CMK (cell line): Measurements from ENCODE around the gene CACHD1.

ENCODE experiments used
- DNase-seq: peaks from one replicate; pipeline ENCODE4 v3.0.0-alpha.2; 2010; ENCODE audit warnings: low read depth

CACHD1 gene

DNA sequence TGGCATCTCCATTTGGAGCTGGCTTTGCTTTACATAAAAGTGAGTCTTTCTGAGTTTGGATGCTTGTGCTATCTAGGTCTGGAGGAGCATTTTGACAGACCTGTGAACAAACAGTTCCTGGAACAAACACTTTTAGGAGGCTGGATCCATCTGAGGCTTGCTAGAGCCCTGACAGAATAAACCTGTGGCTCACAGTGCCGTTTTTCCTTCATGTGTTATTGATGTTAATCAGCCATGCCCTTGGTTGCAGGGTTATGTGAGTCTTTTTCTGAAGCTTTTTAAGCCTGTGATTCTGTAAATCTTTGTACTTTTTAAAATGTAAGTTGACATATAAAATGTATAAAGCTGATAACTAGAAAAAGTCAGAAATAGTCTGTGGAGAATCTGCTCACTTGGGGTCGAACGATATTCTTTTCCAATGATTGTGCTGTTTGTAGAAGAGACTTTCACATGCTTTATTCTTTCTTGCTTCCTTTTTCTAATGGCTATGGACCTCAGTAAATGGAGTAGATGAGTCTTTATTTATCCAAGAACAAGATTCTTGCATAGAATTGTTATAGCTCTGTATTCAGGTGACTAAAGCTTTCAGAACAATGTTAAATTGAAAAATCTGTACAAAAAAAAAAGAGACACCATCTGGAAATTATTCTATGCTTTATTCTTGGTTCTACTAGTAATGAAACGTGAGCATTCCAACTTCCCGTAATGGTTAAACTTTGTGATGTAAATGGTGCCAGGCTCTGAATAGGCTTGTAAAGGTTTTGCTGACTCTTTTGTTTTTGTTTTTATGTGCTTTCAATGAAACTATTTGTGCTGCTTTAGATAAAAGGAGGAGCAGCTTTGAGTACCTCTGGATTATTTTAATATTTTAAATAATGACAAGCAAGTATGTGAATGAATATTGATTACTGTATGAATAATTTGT, 53.7 kb downstream of the CACHD1 start:
- no peak for DNase-seq

DNA sequence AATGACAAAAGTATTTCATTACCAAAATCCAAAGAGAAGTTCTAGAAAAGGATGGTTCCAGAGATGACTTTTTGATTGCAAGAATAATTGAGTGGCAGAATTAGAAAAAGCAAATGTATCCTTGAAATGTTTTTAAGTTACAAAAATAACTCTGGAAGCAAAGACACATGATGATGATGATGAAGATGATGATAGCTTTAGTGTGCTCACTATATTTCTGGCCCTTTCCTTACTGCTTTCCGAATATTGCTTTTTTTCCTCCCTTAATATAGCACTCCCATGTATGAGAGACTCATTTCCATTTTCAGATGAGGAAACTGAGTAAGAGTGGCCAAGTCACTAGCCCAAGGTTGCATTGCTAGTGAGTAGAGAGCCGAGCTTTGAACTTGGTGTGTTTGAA, 54.7 kb downstream of the CACHD1 start:
- no peak for DNase-seq

DNA sequence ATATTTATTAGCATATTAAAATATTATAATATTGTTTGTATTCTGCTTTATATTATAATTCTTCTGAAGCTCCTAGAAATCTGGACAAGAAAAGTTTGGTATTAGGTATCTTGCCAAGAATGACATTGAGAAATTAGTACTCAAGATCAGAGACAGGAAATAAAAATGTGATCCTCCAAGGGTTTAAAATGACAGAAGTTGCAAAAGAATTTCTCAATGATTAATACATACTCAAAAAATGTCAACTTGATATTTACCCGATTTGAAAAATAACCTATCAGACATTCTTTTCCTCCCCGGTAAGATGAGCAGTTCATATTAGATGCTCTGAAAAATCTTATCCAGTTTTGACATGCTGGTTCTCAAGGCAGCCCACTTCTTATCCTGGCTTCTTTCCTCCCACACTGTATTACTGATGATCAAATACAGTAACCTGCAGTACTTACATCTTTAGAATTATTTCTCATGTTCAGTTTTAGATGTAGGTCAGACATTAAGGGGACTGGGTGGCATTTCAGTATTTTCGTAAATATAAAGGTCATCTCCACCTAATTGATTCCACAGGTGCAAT, 55.3 kb downstream of the CACHD1 start:
- DNase-seq, result no peak

DNA sequence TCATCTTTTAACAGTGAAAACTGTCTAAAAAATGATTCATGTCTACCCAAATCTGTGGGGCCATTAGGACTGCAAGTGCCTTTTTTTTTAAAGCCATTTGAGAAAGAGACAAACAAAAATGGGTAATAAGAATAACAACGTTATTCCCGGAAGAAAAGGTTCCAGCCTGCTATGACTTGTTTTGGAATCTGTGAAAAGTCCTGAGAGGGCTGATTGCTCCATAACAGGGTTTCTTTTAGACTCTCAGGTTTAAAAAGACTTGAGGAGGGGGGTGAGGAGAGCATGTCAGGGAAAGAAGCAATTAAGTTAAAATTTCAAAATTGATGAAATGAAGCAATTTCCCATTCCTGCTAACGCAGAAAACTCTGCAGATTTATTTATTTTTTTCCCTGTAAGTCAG, 56.4 kb downstream of the CACHD1 start:
- no peak for DNase-seq

DNA sequence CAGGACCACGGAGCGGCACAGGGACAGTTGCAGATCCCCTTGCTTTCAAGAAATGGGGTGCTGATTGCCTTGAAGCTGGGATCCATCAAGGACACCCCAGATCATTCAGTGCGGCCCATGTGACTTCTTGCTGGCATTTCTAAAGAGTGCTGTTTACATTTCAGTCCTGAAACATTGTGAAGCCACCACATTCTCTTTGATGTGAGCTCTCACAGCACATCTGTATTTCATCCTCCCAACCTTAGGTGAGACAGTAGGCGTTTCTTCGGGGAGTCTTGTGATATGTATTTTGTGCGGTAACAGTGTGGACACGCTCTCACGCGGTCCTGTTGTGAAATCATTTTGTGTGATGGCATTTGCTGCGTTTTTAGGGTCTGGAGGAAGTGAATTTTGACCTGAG, 57.2 kb downstream of the CACHD1 start:
- DNase-seq, result no peak

DNA sequence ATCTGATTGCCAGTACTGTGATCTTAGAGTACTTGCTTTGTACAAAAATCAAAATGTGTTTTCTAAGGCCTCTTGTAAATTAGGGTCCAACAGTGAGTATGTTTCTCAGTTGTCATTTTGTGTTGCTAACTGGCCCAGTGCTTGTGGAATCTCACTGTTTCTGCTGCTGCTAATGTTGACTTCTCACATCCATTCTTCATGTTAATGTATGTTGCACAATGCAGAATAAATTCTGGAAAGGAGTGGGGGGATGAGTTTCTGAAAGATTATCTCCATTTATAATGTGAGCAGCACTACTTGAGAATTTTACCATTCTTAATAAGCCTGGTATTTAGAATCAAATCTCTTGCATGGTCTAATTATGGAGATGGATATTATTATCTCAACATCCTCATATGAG, 57.9 kb downstream of the CACHD1 start:
- DNase-seq, result no peak

DNA sequence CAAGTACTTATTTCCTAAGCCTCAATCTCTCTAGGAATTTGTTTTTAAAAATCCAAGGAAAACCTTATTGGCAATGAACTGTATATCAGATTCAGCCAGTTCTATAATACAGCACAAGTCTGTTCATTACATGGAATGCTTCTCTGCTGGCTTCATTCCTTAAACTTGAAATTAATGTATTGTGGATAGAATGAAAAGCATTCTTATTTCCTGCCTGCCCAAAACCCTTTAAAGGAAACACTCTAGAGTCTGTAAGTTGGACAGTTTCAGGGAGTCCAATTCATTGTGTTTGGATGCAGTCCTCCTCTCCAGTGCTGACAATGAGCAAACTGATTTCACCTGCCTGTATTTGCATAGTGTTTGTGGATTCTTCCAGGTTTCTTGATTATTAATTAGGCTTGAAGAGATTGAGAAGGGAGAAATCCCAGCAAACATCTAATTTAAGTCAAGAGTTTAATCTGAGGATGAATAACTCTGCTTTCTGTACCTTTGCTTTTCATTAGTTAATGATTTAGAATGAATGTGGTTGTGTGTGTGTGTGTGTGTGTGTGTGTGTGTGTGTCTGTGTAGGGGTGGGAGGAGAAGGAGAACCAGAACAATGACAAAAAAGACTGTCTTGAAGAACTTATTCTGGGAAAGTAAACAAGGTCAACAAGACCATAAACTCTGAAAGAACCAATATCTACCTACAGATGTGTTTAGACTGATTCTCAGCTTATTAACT, 61.2 kb downstream of the CACHD1 start:
- no peak for DNase-seq

DNA sequence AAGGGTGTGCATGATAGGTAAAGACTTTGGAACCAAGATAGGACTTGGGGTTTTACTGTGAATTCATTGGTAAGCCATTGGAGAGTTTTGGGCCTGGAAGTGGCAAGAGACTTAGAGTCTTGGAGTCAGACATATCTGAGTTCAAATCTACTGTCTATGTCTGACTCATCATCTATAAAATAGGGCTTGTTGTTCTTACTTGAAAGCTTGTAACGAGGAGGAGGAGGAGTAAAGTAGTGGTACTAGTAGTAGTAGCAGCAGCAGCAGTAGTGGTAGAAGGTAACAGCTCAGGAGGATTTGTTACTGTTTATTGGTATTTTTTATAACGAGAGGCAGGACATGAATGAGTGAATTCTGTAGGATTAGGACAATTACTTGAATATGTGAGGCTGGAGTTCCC, 62.7 kb downstream of the CACHD1 start:
- DNase-seq, result no peak

DNA sequence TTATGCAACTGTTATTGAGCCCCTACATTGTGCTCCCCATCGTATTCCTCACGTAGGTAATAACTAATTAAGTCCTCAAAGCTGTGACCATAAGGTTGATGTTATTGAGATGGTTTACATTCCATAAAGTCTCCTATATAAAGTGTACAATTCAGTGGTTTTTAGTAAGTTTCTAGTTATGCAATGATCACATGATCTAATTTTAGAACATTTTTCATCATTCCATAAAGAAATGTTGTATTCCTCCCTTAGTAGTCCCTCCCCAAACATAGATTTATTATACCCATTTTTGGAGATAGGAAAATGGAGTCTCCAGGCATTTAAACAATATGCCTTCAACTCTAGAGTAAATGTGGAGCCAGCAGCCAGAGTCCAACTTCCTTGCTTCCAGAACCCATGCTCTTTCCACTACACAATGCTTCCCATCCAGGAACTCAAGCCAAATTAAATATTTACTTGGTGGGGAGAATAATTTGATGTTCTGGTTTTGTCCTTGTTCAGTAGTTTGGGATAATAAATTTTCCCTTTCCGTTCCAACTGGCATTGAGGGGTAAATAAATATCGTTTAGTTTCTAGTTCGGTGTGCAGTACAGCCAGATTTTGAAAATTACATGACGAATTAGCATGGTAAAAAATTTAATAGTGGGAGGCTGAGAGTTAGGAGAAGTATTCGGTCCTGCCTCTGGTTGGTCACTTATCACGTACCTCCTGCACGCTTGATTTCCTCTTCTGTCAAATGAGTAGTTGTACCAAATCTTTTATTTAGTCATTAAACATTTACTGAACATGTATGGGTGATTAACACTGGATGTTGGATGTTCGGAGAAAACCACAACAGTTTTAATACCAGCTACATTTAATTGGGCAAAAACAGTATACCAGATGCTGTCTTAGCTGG, 66.3 kb downstream of the CACHD1 start:
- DNase-seq, result no peak

DNA sequence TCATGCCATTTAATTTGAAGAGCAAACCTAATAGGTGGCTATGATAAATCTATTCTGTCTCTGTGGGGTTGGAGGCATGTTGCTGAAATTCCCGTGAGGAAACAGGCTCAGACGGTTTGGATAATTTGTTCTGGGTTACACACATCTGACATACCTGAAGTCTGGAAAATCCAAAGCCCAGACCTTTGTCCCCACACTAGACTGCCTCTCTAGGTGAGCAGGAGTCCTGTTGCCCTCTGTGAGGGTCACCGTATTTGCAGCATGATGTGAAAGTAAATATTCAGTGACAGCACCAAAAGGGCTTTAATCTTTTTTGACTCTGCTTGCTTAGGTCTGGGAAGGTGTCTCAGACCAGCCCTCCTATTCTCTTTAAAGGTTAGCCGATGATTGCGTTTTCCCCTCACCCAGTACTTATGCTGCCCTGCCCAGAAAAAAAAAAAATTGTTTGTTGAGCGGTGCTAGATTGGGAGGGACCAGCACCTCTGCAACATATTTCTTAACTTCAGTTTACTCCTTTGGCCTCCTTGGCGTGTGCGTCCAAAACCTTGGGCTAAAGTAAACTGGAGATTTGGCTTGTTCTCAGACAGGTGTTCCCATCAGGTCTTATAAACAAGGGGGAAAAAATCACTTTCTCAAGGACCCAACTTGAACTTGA, 67.0 kb downstream of the CACHD1 start:
- no peak for DNase-seq

DNA sequence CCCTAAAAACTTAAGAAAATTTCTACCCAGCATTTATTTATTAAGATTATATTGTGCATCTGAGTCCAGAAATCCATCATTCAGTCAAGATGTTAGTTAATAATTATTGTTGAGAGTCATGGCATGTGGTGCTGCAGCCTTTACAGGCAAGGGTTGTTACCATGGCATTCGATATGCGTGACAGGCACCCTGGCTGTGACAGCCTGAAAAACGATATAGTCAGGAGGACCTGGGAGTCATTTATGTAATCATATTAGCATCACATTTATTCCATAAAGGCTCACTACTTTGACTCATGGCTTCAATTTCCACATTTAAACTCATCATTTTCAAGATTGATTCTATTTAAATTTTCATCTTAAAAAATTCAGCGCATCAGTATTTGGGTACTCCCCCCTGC, 68.0 kb downstream of the CACHD1 start:
- DNase-seq, result no peak

DNA sequence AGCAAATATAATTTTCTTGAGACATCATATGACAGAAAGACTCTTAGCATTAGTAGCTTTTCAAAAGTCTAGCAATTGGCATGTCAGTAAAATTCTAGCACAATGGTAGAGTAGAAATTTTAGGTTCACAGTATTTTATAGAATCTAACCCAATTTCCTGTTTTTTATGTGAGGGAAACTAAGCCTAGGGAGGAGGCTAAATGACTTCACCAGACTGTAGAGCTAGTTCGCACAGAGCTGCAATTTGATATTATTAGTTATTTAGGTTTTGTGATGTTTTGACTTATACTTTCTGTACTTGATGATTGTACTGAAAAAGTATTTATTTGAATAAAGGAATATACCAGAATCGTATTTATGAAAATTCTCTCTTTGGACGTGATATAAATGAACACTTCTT, 68.5 kb downstream of the CACHD1 start:
- no peak for DNase-seq

DNA sequence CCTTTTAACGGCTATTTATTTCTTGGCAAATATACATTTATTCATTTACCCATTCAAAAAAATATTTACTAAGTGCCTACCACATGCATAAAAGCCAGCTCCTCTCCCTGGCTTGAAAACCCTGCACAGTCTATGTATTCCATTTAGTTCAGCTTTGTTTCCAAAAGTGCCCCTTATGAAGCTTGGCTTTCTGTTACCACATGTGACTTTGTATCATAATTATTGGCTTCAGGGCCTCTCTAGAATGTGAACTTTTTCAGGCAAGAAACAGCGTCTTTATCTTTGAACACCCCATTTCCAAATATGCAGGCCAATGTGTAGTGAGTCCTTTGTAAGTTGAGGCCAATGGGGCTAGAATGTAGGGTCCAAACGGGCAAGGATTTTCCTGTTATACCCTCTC, 69.4 kb downstream of the CACHD1 start:
- DNase-seq, result no peak

DNA sequence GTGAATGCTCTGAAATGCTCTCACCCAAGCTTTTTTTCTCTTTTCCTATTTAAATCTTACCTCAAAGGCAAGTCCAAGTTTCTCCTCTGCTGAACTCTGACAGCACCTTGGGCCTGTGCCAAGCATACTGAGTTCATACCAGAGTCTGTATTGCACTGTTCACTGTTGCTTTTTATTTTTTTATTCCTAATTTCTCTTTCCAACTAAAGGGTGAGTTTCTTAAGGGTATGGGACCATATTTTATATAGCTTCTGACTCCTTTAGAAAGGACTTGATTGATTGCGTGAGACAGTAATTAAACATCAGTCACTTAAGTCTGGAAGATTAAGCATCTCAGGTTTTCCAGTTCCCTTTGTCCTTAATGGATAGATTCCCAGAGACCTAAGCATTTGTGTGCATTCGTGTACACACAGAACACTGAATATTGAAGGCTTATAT, 69.9 kb downstream of the CACHD1 start:
- DNase-seq, result no peak

DNA sequence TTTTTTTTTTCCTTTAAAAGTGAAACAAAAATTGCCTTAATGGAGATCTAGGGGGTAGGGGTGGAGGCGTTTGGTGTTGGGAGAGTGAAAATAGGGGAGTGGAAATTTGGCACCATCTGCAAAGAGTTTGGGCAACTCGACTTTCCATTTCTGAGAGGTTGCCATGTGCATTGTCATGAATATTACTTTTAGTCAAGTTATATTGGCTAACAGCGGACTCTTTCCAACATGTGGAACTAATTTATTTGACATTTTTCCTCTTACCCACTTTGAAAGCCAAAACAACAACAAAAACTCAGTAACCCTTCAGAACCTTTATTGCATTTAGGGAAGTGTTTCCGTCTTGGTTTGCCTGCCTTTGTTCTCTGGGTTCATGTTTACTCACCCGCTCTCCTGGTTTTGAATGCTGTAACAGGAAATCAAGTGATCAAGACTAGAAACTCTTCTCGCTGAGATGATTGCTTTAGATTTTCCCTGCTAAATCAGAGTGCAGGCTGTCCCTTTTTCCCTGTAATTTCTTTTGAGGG, 70.4 kb downstream of the CACHD1 start:
- DNase-seq, result no peak

DNA sequence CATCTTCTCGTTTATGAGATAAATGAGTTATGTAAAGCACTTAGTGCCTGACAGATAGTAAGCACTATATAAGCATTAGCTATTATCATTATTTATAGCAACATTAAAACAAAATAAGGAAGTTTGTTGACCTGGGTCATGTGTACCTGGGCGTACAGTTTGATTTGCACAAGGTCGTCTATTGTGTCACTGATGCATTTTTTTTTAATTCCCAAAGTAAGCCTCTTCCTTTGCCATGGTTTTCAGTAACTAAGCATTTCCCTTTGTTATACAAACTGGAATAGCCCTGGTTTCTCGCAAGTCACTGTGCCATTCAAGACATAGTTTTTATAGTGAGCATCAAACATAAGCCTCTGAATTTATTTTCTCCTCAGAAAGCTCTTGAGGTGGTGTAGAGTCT, 72.2 kb downstream of the CACHD1 start:
- no peak for DNase-seq

DNA sequence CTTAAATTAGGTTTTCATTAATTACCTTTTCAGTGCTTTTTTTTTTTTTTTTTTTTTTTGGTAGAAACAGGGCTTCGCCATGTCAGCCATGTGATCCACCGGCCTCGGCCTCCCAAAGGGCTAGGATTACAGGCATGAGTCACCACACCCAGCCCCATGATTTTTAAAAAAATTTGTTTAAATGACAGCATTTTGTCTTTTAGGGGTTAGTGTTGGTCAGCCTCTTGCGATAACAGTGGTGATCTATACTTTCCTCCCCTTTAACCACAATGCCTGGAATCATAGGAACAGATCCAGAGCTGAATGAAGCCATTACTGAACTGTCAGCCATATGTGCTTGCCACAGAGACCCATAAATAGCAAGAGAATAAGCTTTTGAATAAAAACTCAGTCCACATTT, 73.9 kb downstream of the CACHD1 start:
- DNase-seq, result no peak

DNA sequence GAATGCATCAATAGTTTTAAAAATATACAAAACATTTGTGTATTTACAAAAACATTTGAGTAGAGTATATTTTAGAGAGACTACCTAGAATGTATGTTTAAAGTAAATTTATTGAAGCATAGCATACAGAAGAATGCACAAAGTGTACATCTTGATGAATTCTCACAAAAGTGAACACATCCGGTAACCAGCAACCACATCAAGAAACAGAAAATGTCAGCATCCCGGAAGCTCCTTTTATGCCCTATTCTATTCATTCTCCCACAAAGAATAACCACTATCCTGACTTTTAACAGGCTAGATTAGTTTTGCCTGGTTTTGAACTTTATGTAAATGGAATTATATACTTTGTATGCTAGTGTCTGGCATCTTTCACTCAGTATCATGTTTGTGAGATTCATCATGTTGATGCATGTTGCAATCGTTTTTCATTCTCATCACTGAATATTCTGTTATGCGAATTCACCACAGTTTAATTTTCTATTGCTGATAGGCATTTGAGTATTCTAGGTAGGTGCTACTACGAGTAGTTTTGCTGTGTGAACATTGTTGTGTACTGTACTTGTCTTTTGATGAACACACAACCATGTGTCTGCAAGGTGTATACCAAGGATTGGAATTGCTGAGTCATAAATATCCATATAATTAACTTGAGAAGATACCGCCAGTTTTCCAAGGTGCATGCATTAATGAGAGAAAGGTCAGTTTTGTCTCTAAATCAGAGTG, 75.4 kb downstream of the CACHD1 start:
- DNase-seq, result no peak

DNA sequence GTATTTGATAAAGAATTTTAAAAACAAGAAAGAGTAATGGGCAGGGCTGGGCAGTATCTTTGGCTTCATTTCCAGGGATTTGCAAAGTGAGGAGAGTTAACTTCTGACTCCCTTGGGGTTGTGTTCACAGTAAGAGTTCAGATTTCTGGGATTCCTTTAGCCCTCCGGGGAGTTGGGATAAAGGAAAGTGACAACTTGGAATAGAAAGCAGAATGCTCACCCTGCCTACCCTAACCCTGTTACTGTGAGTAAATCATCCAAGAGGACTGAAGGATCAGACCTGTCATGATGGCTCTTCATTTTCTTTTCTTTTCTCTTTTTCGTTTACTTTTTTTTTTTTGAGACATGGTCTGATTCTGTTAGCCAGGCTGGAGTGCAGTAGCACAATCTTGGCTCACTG, 76.1 kb downstream of the CACHD1 start:
- DNase-seq, result no peak

DNA sequence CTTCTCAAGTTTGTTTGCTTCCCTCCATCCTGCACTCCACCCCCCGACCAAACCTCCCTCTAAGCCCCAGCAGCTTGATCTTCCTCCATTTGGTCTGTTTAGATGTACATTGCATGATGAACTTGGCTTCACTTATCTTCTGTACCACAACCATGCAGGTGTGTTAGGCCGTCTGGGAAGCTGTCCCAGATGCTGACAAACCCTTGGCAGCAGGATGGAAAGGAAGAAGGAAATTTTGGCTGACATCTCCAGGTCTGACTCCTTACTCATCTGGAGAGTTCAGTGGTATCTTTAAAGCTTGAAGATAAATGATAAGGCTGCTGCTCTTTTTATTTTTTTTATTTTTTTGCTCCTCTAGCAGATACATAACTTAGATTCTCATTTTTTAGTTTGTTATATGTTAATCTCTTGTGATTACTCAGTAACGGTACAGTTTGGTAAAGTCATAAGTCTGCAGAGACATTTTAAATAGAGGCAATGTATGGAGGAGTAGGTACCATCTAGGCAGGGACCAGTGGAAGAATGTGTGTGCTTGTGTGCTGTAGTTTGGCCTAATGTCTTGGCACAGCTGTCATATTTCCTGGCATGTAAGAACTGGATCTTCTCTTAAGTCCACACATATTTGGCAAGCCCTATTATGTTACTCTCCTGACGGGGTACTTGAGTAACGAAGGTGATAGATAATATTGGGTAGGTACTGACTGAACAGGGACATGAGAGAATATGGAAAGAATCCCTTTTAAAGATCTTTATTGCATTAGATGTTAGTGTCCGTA, 79.7 kb downstream of the CACHD1 start:
- no peak for DNase-seq
